Endodermal cell (in vitro differentiated cells): ENCODE results near the gene PIAS1. TPM values are rescaled to one million over a fixed set of nuclear protein-coding genes. Genes with fewer than 3 reads are reported as not detected.

Source experiments
- DNase-seq: peaks from one replicate; pipeline ENCODE4 v3.0.0-alpha.2; 2017
- H3K27ac ChIP-seq: 2 replicates; pipeline ENCODE4 v1.5.1; 2013; ENCODE audit warnings: mild to moderate bottlenecking, low read depth, low read length, moderate library complexity
- H3K27me3 ChIP-seq: 2 replicates; pipeline ENCODE4 v1.6.1; 2013; ENCODE audit warnings: mild to moderate bottlenecking, low read length, moderate library complexity; ENCODE audit not compliant: insufficient read depth, control insufficient read depth, poor library complexity, severe bottlenecking
- H3K36me3 ChIP-seq: 2 replicates; pipeline ENCODE4 v1.7.0; 2013; ENCODE audit warnings: mild to moderate bottlenecking, low read length, moderate library complexity; ENCODE audit not compliant: control insufficient read depth, insufficient read depth
- H3K4me1 ChIP-seq: one replicate; pipeline ENCODE4 v1.7.0; 2013; ENCODE audit warnings: low read length; ENCODE audit not compliant: control insufficient read depth, insufficient read depth
- H3K4me3 ChIP-seq: 2 replicates; pipeline ENCODE4 v1.5.1; 2013; ENCODE audit warnings: mild to moderate bottlenecking, low read length, moderate library complexity
- H3K9ac ChIP-seq: 2 replicates; pipeline ENCODE4 v1.6.1; 2013; ENCODE audit warnings: mild to moderate bottlenecking, low read length, moderate library complexity; ENCODE audit not compliant: poor library complexity, severe bottlenecking; ENCODE audit errors: extremely low read depth
- H3K9me3 ChIP-seq: 2 replicates; pipeline ENCODE4 v1.6.1; 2013; ENCODE audit warnings: mild to moderate bottlenecking, low read length, moderate library complexity; ENCODE audit not compliant: control insufficient read depth
- H3K27ac Mint-ChIP-seq: 2 replicates; pipeline ENCODE4 v1.8.0; 2020; ENCODE audit warnings: mixed read lengths
- H3K27me3 Mint-ChIP-seq: 2 replicates; pipeline ENCODE4 v1.8.0; 2021; ENCODE audit warnings: mild to moderate bottlenecking, mixed read lengths; ENCODE audit not compliant: insufficient read depth
- H3K36me3 Mint-ChIP-seq: 2 replicates; pipeline ENCODE4 v1.8.0; 2020; ENCODE audit warnings: low read depth, mixed read lengths
- H3K4me1 Mint-ChIP-seq: 2 replicates; pipeline ENCODE4 v1.8.0; 2020; ENCODE audit warnings: mixed read lengths
- H3K4me3 Mint-ChIP-seq: 2 replicates; pipeline ENCODE4 v1.8.0; 2020; ENCODE audit warnings: mild to moderate bottlenecking, moderate library complexity, mixed read lengths
- H3K9me3 Mint-ChIP-seq: 2 replicates; pipeline ENCODE4 v1.8.0; 2020; ENCODE audit warnings: mild to moderate bottlenecking, mixed read lengths
- CTCF ChIP-seq: fragments of 200-600 bp; sonication (generic); conservative IDR thresholded peaks from 2 replicates; pipeline ENCODE4 v1.5.0; 2021; ENCODE audit warnings: antibody characterized with exemption, mild to moderate bottlenecking
- WGBS, 2 experiments: methylation state at CpG; one replicate each; pipeline versions ENCODE4 v1.1.5 to v1.1.7; 2013; ENCODE audit warnings: missing lambda C conversion rate in 2 of 2, mixed read lengths in 1 of 2; ENCODE audit not compliant: insufficient coverage in 1 of 2, insufficient read length in 1 of 2; 5-methylcytosine and 5-hydroxymethylcytosine counted together
- total RNA-seq, 2 donors: library from RNA; stranded (reverse); fragmentation: NEBNext Ultra II Directional in 1 of 2; extraction: Animal tissue kit (Norgen Biotek cat#: 25700) in 1 of 2; gene quantifications; 2 replicates in 1 of 2; 3 replicates in 1 of 2; pipeline ENCODE4 v1.2.1, GENCODE V29; 2021

Gene PIAS1
- total RNA-seq, 2 donors from 2014 or later, result 38.0 to 40.1 TPM

GRCh38 chr15:68020685-68021084 is 33.4 kb upstream of the PIAS1 start:
- WGBS, 2 experiments, result 63 to 75% methylated on average over 2 to 3 of the region's 3 CpGs
- no peak for DNase-seq
- Mint-ChIP-seq H3K4me3 (no peak overlapping the region), H3K36me3 (no peaks in the 10 kb centered on the region), H3K27ac (no peak overlapping the region), H3K27me3 (no peaks in the 10 kb centered on the region), H3K9me3 (no peaks in the 10 kb centered on the region), H3K4me1 (no peaks in the 10 kb centered on the region)
- Histone ChIP-seq H3K27ac (no peak overlapping the region), H3K4me3 (no peak overlapping the region), H3K9ac (no peak overlapping the region), H3K4me1 (no peaks in the 10 kb centered on the region), H3K27me3 (no peaks in the 10 kb centered on the region), H3K36me3 (no peaks in the 10 kb centered on the region), H3K9me3 (no peaks in the 10 kb centered on the region)
- no peak for TF ChIP-seq CTCF

GRCh38 chr15:68022061-68022460 is 32.1 kb upstream of the PIAS1 start:
- H3K4me3 Mint-ChIP-seq, result no peak overlapping the region
- no peak for DNase-seq
- H3K9me3 Mint-ChIP-seq, result peaks cover under 1% of the 10 kb centered on the region
- 87 to 92% methylated on average over 5 of the region's 5 CpGs for WGBS, 2 experiments
- H3K9me3 ChIP-seq, result no peaks in the 10 kb centered on the region
- TF ChIP-seq CTCF, result no peak
- no peaks in the 10 kb centered on the region for H3K27me3 ChIP-seq
- no peaks in the 10 kb centered on the region for H3K4me1 ChIP-seq
- no peak overlapping the region for H3K4me3 ChIP-seq
- no peak overlapping the region for H3K27ac ChIP-seq
- H3K36me3 ChIP-seq, result no peaks in the 10 kb centered on the region
- no peaks in the 10 kb centered on the region for H3K36me3 Mint-ChIP-seq
- no peaks in the 10 kb centered on the region for H3K27me3 Mint-ChIP-seq
- no peak overlapping the region for H3K9ac ChIP-seq
- peaks cover under 1% of the 10 kb centered on the region for H3K4me1 Mint-ChIP-seq
- no peak overlapping the region for H3K27ac Mint-ChIP-seq

GRCh38 chr15:68023307-68024101 is 30.6 kb upstream of the PIAS1 start:
- WGBS, 2 experiments, result 92 to 97% methylated on average over 4 to 8 of the region's 8 CpGs
- no peak for DNase-seq

More at GRCh38 chr15:68023307-68024101, 30.6 kb upstream of the PIAS1 start:
- Histone ChIP-seq H3K27ac (no peak overlapping the region), H3K36me3 (no peaks in the 10 kb centered on the region), H3K4me3 (no peak overlapping the region), H3K27me3 (no peaks in the 10 kb centered on the region), H3K9me3 (no peaks in the 10 kb centered on the region), H3K4me1 (no peaks in the 10 kb centered on the region), H3K9ac (no peak overlapping the region)
- no peak for TF ChIP-seq CTCF
- Mint-ChIP-seq H3K27me3 (peaks cover 7% of the 10 kb centered on the region), H3K9me3 (peaks cover 5% of the 10 kb centered on the region), H3K27ac (no peak overlapping the region), H3K4me1 (peaks cover 4% of the 10 kb centered on the region), H3K36me3 (no peaks in the 10 kb centered on the region), H3K4me3 (no peak overlapping the region)
